Gastrocnemius medialis (tissue), 4 donors: ENCODE data around the gene YBX2.

ENCODE experiments used
- CTCF ChIP-seq, 5 experiments: fragments of 450-650 bp in 3 of 5; fragments of 200-600 bp in 2 of 5; sonication (generic) in 2 of 5; IDR thresholded peaks in 4 of 5; conservative IDR thresholded peaks in 1 of 5; 1 replicate in 4 of 5; 2 replicates in 1 of 5; pipeline ENCODE4 v1.5.1; 2016 to 2019; ENCODE audit warnings: antibody characterized with exemption in 5 of 5, mild to moderate bottlenecking in 3 of 5, moderate library complexity in 3 of 5
- POLR2A ChIP-seq, 2 donors: fragments of 450-650 bp; IDR thresholded peaks; one replicate each; pipeline ENCODE4 v1.6.1; 2017; ENCODE audit warnings: antibody characterized with exemption in 2 of 2, mild to moderate bottlenecking in 2 of 2, moderate library complexity in 2 of 2

- TF ChIP-seq CTCF (IDR thresholded peaks at IDR 0.05 in 4 of 5, conservative IDR thresholded peaks at IDR 0.05 in 1 of 5) (no peak), POLR2A (IDR thresholded peaks at IDR 0.05) (no peak)
Observed at GRCh38 chr17:7326186-7326585, 31.7 kb upstream of the YBX2 start.
